ENCODE measurements around the gene ACP3.

Gene ACP3

GRCh38 chr3:132317229-132317948 is at the start of gene ACP3:
TSS of gene ACP3 (plus strand) at chr3:132317407. CDS start at chr3:132317457, 50 bp downstream.
- peak; percentile 37 for DNase-seq
- no peak for TF ChIP-seq CTCF (IDR thresholded peaks at IDR 0.05; ENCODE audit: low read depth, low read length, missing control alignments)

DNA sequence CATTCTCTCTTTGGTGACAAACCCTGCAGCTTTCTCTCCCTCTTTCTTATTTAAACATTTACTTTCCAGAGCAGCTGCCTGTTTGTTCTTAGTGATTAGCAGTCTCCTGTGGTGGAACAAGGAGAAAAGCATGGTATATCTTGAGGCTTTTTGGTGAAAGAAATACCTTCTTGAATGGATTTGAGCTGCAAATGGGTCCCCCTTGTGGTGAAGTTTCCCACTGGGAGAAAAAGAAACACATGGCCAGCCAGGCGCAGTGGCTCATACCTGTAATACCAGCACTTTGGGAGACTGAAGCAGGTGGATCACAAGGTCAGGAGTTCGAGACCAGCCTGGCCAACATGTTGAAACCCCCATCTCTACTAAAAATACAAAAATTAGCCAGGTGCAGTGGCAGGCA is 48.3 kb upstream of the ACP3 start:
- in situ Hi-C loops (cut with HindIII; ENCODE audit: low pct_ligation_motif_present, low sequenced_read_pairs), result no loop called here
- Histone ChIP-seq H3K4me3 (ENCODE audit: low read depth, low read length) (no peak overlapping the region), H3K36me3 (replicated peaks) (no peaks in the 10 kb centered on the region), H3K27me3 (replicated peaks) (no peaks in the 10 kb centered on the region), H3K27ac (no peak overlapping the region)
- no peak for DNase-seq
- TF ChIP-seq CTCF (IDR thresholded peaks at IDR 0.05; ENCODE audit: low read depth, low read length, missing control alignments), result peak; percentile 63

More at GRCh38 chr3:132317229-132317948, at the start of gene ACP3:
- in situ Hi-C loops (cut with HindIII; ENCODE audit: low pct_ligation_motif_present, low sequenced_read_pairs), result no loop called here
- Histone ChIP-seq H3K36me3 (replicated peaks) (no peaks in the 10 kb centered on the region), H3K27ac (no peak within 1 kb of the TSS), H3K27me3 (replicated peaks) (no peaks in the 10 kb centered on the region), H3K4me3 (ENCODE audit: low read depth, low read length) (no peak within 1 kb of the TSS)

- no peaks in the 10 kb centered on the region for H3K27me3 ChIP-seq (replicated peaks)
- no peak overlapping the region for H3K4me3 ChIP-seq (ENCODE audit: low read depth, low read length)
- no peaks in the 10 kb centered on the region for H3K36me3 ChIP-seq (replicated peaks)
- no peak for TF ChIP-seq CTCF (IDR thresholded peaks at IDR 0.05; ENCODE audit: low read depth, low read length, missing control alignments)
- DNase-seq, result no peak
- no peak overlapping the region for H3K27ac ChIP-seq
- in situ Hi-C loops (cut with HindIII; ENCODE audit: low pct_ligation_motif_present, low sequenced_read_pairs), result no loop called here
These were observed 44.2 kb upstream of the ACP3 start for GRCh38 chr3:132273036-132273435.

- no peak for TF ChIP-seq CTCF (IDR thresholded peaks at IDR 0.05; ENCODE audit: low read depth, low read length, missing control alignments)
- Histone ChIP-seq H3K27ac (no peak overlapping the region), H3K27me3 (replicated peaks) (no peaks in the 10 kb centered on the region), H3K36me3 (replicated peaks) (no peaks in the 10 kb centered on the region), H3K4me3 (ENCODE audit: low read depth, low read length) (no peak overlapping the region)
- in situ Hi-C loops (cut with HindIII; ENCODE audit: low pct_ligation_motif_present, low sequenced_read_pairs), result no loop called here
- no peak for DNase-seq
These were observed 40.8 kb upstream of the ACP3 start for GRCh38 chr3:132276228-132276906.

DNA sequence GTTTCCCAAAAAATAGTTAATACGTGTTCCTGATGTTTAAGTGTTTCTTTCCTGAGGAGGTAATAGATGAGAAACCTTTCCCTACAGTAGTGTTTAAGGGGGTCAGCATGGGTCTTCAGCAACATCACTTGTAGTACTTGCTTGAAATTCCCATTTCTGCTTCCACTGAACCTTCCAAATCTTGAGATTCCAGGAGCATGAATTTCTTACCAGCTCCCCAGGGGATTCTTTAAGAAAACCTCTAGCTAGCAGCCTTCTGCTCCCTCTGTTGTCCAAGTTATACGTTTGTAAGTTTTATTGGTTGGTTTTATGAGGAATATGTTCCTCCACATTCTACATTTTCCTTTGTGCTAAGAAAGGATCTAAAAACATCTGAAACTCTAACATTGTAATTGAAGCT is 38.2 kb upstream of the ACP3 start:
- H3K36me3 ChIP-seq (replicated peaks), result no peaks in the 10 kb centered on the region
- no peaks in the 10 kb centered on the region for H3K27me3 ChIP-seq (replicated peaks)
- DNase-seq, result no peak
- no peak for TF ChIP-seq CTCF (IDR thresholded peaks at IDR 0.05; ENCODE audit: low read depth, low read length, missing control alignments)
- H3K27ac ChIP-seq, result no peak overlapping the region
- H3K4me3 ChIP-seq (ENCODE audit: low read depth, low read length), result no peak overlapping the region
- in situ Hi-C loops (cut with HindIII; ENCODE audit: low pct_ligation_motif_present, low sequenced_read_pairs), result no loop called here

All from brain microvascular endothelial cell (primary cell).